GM18502 (cell line): ENCODE data around the gene HUNK.

Experiments used
- ATAC-seq: cut with Tn5 transposase; IDR thresholded peaks from one replicate; pipeline ENCODE4 v1.9.1; 2021; ENCODE audit warnings: mild to moderate bottlenecking; ENCODE audit not compliant: unreplicated experiment, poor library complexity

Gene HUNK

GRCh38 chr21:31894457-31894856 is 21.6 kb downstream of the HUNK start:
- no peak for ATAC-seq

GRCh38 chr21:31895077-31895835 is 22.4 kb downstream of the HUNK start:
- ATAC-seq, result no peak

- no peak for ATAC-seq
Measured at GRCh38 chr21:31896019-31896418, 23.2 kb downstream of the HUNK start.

- ATAC-seq, result no peak
Measured at GRCh38 chr21:31897311-31897710, 24.5 kb downstream of the HUNK start.

GRCh38 chr21:31898933-31899630 is 26.3 kb downstream of the HUNK start:
- no peak for ATAC-seq

- no peak for ATAC-seq
Measured at GRCh38 chr21:31900121-31900895, 27.5 kb downstream of the HUNK start.

- no peak for ATAC-seq
Measured at GRCh38 chr21:31901315-31901714, 28.5 kb downstream of the HUNK start.

GRCh38 chr21:31902438-31902837 is 29.6 kb downstream of the HUNK start:
- no peak for ATAC-seq

GRCh38 chr21:31903896-31904295 is 31.1 kb downstream of the HUNK start:
- no peak for ATAC-seq

GRCh38 chr21:31905503-31906451 is 33.0 kb downstream of the HUNK start:
- no peak for ATAC-seq

GRCh38 chr21:31908106-31909031 is 35.5 kb downstream of the HUNK start:
- ATAC-seq, result no peak

- ATAC-seq, result no peak
Measured at GRCh38 chr21:31909153-31910073, 36.6 kb downstream of the HUNK start.

GRCh38 chr21:31910074-31910470 is 37.3 kb downstream of the HUNK start:
- ATAC-seq, result no peak

GRCh38 chr21:31911138-31911907 is 38.5 kb downstream of the HUNK start:
- ATAC-seq, result no peak

GRCh38 chr21:31912501-31912900 is 39.7 kb downstream of the HUNK start:
- ATAC-seq, result no peak

GRCh38 chr21:31913182-31913608 is 40.4 kb downstream of the HUNK start:
- ATAC-seq, result no peak

GRCh38 chr21:31914472-31914871 is 41.7 kb downstream of the HUNK start:
- no peak for ATAC-seq
